Measurements from ENCODE around the gene QSER1.

The QSER1 gene

DNA sequence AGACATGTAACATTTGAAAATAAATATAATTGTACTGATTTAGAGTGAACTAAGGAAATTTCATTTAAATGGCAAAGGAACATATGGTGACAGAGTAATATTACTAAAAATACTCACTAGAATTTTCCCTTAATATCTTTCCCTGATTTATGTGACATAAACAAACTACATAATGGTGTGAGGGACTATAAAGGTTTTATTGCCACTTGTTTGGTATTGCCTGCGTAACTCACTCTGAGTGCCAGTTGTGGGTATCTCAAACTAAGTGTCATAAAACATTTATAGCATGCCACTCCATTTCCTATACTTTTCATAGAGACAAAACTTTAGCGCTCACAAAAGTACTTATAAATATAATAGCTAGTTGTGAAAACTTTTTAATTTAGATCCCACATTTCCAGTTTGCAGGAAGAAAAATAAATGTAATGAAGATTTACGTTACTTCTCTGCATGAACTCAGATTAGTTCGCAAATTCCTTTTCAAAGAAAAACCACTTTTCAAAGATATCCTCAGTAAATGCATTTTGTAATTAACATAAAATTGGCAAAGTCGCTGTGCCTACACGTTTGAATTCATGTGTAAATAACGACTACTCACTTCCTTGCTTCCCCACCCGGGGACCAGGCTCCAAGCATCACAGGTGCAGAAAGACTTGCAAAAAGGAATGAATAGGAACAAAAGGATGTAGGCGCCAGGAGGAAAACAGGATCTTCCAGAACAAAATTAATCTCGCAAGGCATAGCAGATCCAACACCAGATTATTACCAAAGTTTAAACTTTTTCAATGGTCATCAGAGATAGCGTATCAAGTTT is 1.6 kb upstream of the QSER1 start:
- no peaks in the 10 kb centered on the region for H3K9me2 ChIP-seq (replicated peaks; ENCODE audit: insufficient read depth, low read length)
- H3K9ac ChIP-seq (ENCODE audit: low read length): peak overlapping the region; percentile 84; the same call in 1 of the 2 replicates
- H3K4me3 ChIP-seq (ENCODE audit: insufficient read depth, low read length, poor library complexity, severe bottlenecking): no peak overlapping the region
- peaks cover 3% of the 10 kb centered on the region; the same call in 1 of the 2 replicates for H4K20me1 ChIP-seq (ENCODE audit: low read depth, low read length)
- H3F3A ChIP-seq (ENCODE audit: insufficient read depth): peaks cover 9% of the 10 kb centered on the region; the same call in 1 of the 2 replicates
- no peaks in the 10 kb centered on the region for H3K36me3 ChIP-seq (ENCODE audit: low read length)
- peaks cover 26% of the 10 kb centered on the region for H3K79me2 ChIP-seq (ENCODE audit: insufficient read depth, low read length)
- H3K27ac ChIP-seq (ENCODE audit: low read depth, low read length): no peak overlapping the region
- H3K4me2 ChIP-seq (ENCODE audit: low read depth, low read length, poor library complexity, severe bottlenecking): peak overlapping the region; percentile 59
- H3K27me3 ChIP-seq (ENCODE audit: low read length): no peaks in the 10 kb centered on the region
- H2AFZ ChIP-seq (ENCODE audit: low read depth, low read length, severe bottlenecking): no peak overlapping the region
- TF ChIP-seq, protein P1, sequence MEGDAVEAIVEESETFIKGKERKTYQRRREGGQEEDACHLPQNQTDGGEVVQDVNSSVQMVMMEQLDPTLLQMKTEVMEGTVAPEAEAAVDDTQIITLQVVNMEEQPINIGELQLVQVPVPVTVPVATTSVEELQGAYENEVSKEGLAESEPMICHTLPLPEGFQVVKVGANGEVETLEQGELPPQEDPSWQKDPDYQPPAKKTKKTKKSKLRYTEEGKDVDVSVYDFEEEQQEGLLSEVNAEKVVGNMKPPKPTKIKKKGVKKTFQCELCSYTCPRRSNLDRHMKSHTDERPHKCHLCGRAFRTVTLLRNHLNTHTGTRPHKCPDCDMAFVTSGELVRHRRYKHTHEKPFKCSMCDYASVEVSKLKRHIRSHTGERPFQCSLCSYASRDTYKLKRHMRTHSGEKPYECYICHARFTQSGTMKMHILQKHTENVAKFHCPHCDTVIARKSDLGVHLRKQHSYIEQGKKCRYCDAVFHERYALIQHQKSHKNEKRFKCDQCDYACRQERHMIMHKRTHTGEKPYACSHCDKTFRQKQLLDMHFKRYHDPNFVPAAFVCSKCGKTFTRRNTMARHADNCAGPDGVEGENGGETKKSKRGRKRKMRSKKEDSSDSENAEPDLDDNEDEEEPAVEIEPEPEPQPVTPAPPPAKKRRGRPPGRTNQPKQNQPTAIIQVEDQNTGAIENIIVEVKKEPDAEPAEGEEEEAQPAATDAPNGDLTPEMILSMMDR (IDR thresholded peaks at IDR 0.05; ENCODE audit: insufficient read depth, low read length, poor library complexity, severe bottlenecking): no peak
- no peak for TF ChIP-seq EZH2phosphoT487 (conservative IDR thresholded peaks at IDR 0.05; ENCODE audit: low read length)
- no peaks in the 10 kb centered on the region for H3K9me3 ChIP-seq (ENCODE audit: insufficient read depth, low read length)

- Histone ChIP-seq H3K36me3 (ENCODE audit: low read length) (no peaks in the 10 kb centered on the region), H3K27me3 (ENCODE audit: low read length) (no peaks in the 10 kb centered on the region), H3K4me3 (ENCODE audit: insufficient read depth, low read length, poor library complexity, severe bottlenecking) (peak overlapping the region; percentile 56), H3K27ac (ENCODE audit: low read depth, low read length) (0 out of 2 replicates have a peak overlapping the region, but pooled peaks have one; percentile 54), H3K4me2 (ENCODE audit: low read depth, low read length, poor library complexity, severe bottlenecking) (peak overlapping the region; percentile 59), H2AFZ (ENCODE audit: low read depth, low read length, severe bottlenecking) (peak overlapping the region; percentile 81), H3F3A (ENCODE audit: insufficient read depth) (peaks cover 9% of the 10 kb centered on the region; the same call in 1 of the 2 replicates), H3K9me3 (ENCODE audit: insufficient read depth, low read length) (no peaks in the 10 kb centered on the region), H3K9ac (ENCODE audit: low read length) (peak overlapping the region; percentile 84), H4K20me1 (ENCODE audit: low read depth, low read length) (peaks cover 3% of the 10 kb centered on the region; the same call in 1 of the 2 replicates), H3K9me2 (replicated peaks; ENCODE audit: insufficient read depth, low read length) (no peaks in the 10 kb centered on the region), H3K79me2 (ENCODE audit: insufficient read depth, low read length) (peaks cover 32% of the 10 kb centered on the region)
- TF ChIP-seq, protein P1 (IDR thresholded peaks at IDR 0.05; ENCODE audit: insufficient read depth, low read length, poor library complexity, severe bottlenecking): no peak
- TF ChIP-seq EZH2phosphoT487 (conservative IDR thresholded peaks at IDR 0.05; ENCODE audit: low read length): no peak
These were observed 805 bp upstream of the QSER1 start for GRCh38 chr11:32891657-32892354.

DNA sequence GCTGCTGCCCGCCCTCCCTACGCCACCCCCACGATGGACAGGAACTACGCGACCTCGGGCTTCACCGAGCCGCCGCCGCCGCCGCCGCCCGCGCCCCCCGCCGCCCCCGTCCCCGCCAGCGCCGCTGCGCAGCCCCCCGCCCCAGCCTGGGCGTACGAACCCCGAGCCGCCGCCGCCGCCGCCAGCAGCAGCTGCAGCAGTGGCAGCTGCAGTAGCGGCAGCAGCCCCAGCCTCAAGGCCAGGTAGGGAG is 407 bp downstream of the QSER1 start:
- peak overlapping the region; percentile 84 for H3K9ac ChIP-seq (ENCODE audit: low read length)
- no peaks in the 10 kb centered on the region for H3K36me3 ChIP-seq (ENCODE audit: low read length)
- no peak overlapping the region for H2AFZ ChIP-seq (ENCODE audit: low read depth, low read length, severe bottlenecking)
- H3K27me3 ChIP-seq (ENCODE audit: low read length): no peaks in the 10 kb centered on the region
- H3K4me3 ChIP-seq (ENCODE audit: insufficient read depth, low read length, poor library complexity, severe bottlenecking): peak overlapping the region; percentile 74
- no peaks in the 10 kb centered on the region for H3K9me2 ChIP-seq (replicated peaks; ENCODE audit: insufficient read depth, low read length)
- TF ChIP-seq EZH2phosphoT487 (conservative IDR thresholded peaks at IDR 0.05; ENCODE audit: low read length): no peak
- TF ChIP-seq, protein P1 (IDR thresholded peaks at IDR 0.05; ENCODE audit: insufficient read depth, low read length, poor library complexity, severe bottlenecking): no peak
- H4K20me1 ChIP-seq (ENCODE audit: low read depth, low read length): peaks cover 3% of the 10 kb centered on the region; the same call in 1 of the 2 replicates
- H3K79me2 ChIP-seq (ENCODE audit: insufficient read depth, low read length): peaks cover 44% of the 10 kb centered on the region
- peaks cover 9% of the 10 kb centered on the region; the same call in 1 of the 2 replicates for H3F3A ChIP-seq (ENCODE audit: insufficient read depth)
- peak overlapping the region; percentile 58 for H3K27ac ChIP-seq (ENCODE audit: low read depth, low read length)
- H3K9me3 ChIP-seq (ENCODE audit: insufficient read depth, low read length): no peaks in the 10 kb centered on the region
- H3K4me2 ChIP-seq (ENCODE audit: low read depth, low read length, poor library complexity, severe bottlenecking): peak overlapping the region; percentile 84

Measured in SU-DHL-6 (cell line).